SU-DHL-6 (cell line): Measurements from ENCODE around the gene TCAF1.

Experiments
- H2AFZ ChIP-seq: fragments of 200-600 bp; sonication (generic); 2 replicates; pipeline ENCODE4 v1.6.1; 2014; ENCODE audit warnings: low read depth, mild to moderate bottlenecking, moderate library complexity, mixed read lengths, antibody characterized with exemption, low read length; ENCODE audit not compliant: severe bottlenecking
- H3F3A ChIP-seq: fragments of 200-600 bp; shearing (Covaris generic); 2 replicates; pipeline ENCODE4 v1.6.0; 2016; ENCODE audit warnings: antibody characterized with exemption, mild to moderate bottlenecking; ENCODE audit not compliant: insufficient read depth
- H3K27ac ChIP-seq: fragments of 200-600 bp; sonication (generic); 2 replicates; pipeline ENCODE4 v1.5.1; 2016; ENCODE audit warnings: low read depth, mild to moderate bottlenecking, low read length, moderate library complexity, mixed read lengths
- H3K27me3 ChIP-seq: fragments of 200-600 bp; sonication (generic), shearing (Covaris generic); 2 replicates; pipeline ENCODE4 v1.6.0; 2014; ENCODE audit warnings: mild to moderate bottlenecking, low read length
- H3K36me3 ChIP-seq: fragments of 200-600 bp; sonication (generic); 2 replicates; pipeline ENCODE4 v1.6.1; 2014; ENCODE audit warnings: mild to moderate bottlenecking, low read length, mixed read lengths
- H3K4me2 ChIP-seq: fragments of 300-600, 200-600 bp; shearing (Covaris generic), sonication (generic); 2 replicates; pipeline ENCODE4 v1.6.0; 2014; ENCODE audit warnings: low read length, low read depth, mild to moderate bottlenecking; ENCODE audit not compliant: poor library complexity, severe bottlenecking
- H3K4me3 ChIP-seq: fragments of 200-600 bp; sonication (generic); 2 replicates; pipeline ENCODE4 v1.5.1; 2014; ENCODE audit warnings: antibody characterized with exemption, low read length, mild to moderate bottlenecking, mixed read lengths; ENCODE audit not compliant: insufficient read depth, poor library complexity, severe bottlenecking
- H3K79me2 ChIP-seq: fragments of 200-600 bp; sonication (generic); 2 replicates; pipeline ENCODE4 v1.6.1; 2014; ENCODE audit warnings: mild to moderate bottlenecking, low read length, moderate library complexity; ENCODE audit not compliant: insufficient read depth
- H3K9ac ChIP-seq: fragments of 200-600 bp; sonication (generic); 2 replicates; pipeline ENCODE4 v1.7.0; 2014; ENCODE audit warnings: mild to moderate bottlenecking, low read length
- H3K9me2 ChIP-seq: fragments of 200-600 bp; sonication (generic); replicated peaks from 2 replicates; pipeline ENCODE4 v1.6.1; 2014; ENCODE audit warnings: low read length; ENCODE audit not compliant: insufficient read depth
- H3K9me3 ChIP-seq: fragments of 200-600 bp; sonication (generic); 2 replicates; pipeline ENCODE4 v1.6.1; 2014; ENCODE audit warnings: low read length, mixed read lengths; ENCODE audit not compliant: insufficient read depth
- H4K20me1 ChIP-seq: fragments of 200-600 bp; sonication (generic); 2 replicates; pipeline ENCODE4 v1.6.1; 2014; ENCODE audit warnings: low read depth, mild to moderate bottlenecking, antibody characterized with exemption, low read length, moderate library complexity, mixed read lengths
- CTCF ChIP-seq: fragments of 200-600 bp; sonication (generic); IDR thresholded peaks from one replicate; pipeline ENCODE4 v1.5.1; 2017; ENCODE audit warnings: antibody characterized with exemption, mild to moderate bottlenecking, low read length, moderate library complexity; ENCODE audit not compliant: insufficient read depth, poor library complexity, severe bottlenecking
- EZH2phosphoT487 ChIP-seq: fragments of 200-600 bp; sonication (generic), shearing (Covaris generic); conservative IDR thresholded peaks from 2 replicates; pipeline ENCODE4 v1.6.1; 2018; ENCODE audit warnings: mild to moderate bottlenecking, antibody characterized with exemption, low read length, moderate library complexity, mixed read lengths

Gene TCAF1

DNA sequence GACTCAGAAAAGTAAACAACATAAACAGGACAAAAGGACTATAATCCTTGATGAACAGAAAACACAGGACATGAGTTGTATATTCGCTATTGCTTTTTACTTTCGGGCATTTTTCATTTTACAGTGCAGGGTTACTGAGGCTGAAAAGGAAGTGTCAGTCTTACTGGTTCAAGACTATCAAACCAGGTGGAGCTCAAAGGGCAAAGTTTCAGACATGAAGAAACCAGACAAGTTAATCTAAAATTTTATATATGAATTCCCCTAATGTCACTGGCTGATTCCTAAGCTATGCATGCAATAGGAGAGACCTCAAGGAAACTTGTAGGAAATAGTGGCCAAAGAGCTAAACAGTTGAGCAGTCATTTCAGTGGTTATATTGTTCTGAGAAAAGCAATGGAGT lies 11.4 kb downstream of the TCAF1 start:
- Histone ChIP-seq H3K36me3 (no peaks in the 10 kb centered on the region), H3K4me3 (no peak overlapping the region), H3K27me3 (no peaks in the 10 kb centered on the region), H3K79me2 (no peaks in the 10 kb centered on the region), H3F3A (no peaks in the 10 kb centered on the region), H4K20me1 (no peaks in the 10 kb centered on the region), H3K9me3 (no peaks in the 10 kb centered on the region), H3K4me2 (no peak overlapping the region), H3K9ac (no peak overlapping the region), H3K9me2 (no peaks in the 10 kb centered on the region), H2AFZ (no peak overlapping the region), H3K27ac (no peak overlapping the region)
- no peak for TF ChIP-seq EZH2phosphoT487
- TF ChIP-seq CTCF: no peak

- no peaks in the 10 kb centered on the region for H3K9me3 ChIP-seq
- H3K9me2 ChIP-seq: no peaks in the 10 kb centered on the region
- H3K79me2 ChIP-seq: no peaks in the 10 kb centered on the region
- H3K4me3 ChIP-seq: no peak overlapping the region
- H4K20me1 ChIP-seq: no peaks in the 10 kb centered on the region
- H3K27me3 ChIP-seq: no peaks in the 10 kb centered on the region
- no peak overlapping the region for H3K4me2 ChIP-seq
- no peak overlapping the region for H2AFZ ChIP-seq
- H3K9ac ChIP-seq: no peak overlapping the region
- no peaks in the 10 kb centered on the region for H3F3A ChIP-seq
- no peaks in the 10 kb centered on the region for H3K36me3 ChIP-seq
- TF ChIP-seq CTCF: no peak
- no peak for TF ChIP-seq EZH2phosphoT487
- no peak overlapping the region for H3K27ac ChIP-seq
Measured at GRCh38 chr7:143889068-143889467, 12.9 kb downstream of the TCAF1 start.

DNA sequence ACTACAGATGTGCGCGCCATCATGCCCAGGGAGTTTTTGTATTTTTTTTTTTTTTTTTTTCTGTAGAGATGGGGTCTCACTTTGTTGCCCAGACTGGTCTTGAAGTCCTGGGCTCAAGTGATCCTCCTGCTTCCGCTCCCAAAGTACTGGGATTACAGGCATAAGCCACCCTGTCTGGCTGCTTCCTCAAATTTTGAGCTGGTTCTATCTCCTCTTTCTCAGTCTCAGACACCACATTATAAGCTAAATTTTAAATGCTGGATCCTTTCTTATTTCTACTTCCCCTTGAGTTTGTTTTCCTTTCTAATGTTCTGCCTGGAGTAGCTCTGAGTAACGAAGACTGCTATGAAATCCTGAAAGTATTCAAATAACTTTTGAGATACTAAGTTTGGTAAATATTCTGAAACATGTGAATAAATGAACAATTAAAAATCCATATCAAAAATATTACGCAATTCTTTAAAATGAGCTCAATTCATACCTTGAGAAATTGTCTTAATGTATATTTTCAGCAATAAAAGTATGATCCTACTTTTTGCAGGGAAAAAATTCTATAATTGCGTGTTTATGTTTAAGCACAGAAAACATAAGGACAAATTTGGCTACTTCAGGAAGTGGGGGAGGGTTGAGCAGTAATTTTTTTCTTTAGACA lies 15.0 kb downstream of the TCAF1 start:
- no peak overlapping the region for H3K4me2 ChIP-seq
- no peak overlapping the region for H3K27ac ChIP-seq
- H4K20me1 ChIP-seq: no peaks in the 10 kb centered on the region
- TF ChIP-seq CTCF: no peak
- no peak for TF ChIP-seq EZH2phosphoT487
- no peak overlapping the region for H2AFZ ChIP-seq
- no peaks in the 10 kb centered on the region for H3K36me3 ChIP-seq
- no peak overlapping the region for H3K9ac ChIP-seq
- no peaks in the 10 kb centered on the region for H3K27me3 ChIP-seq
- H3K4me3 ChIP-seq: no peak overlapping the region
- no peaks in the 10 kb centered on the region for H3K9me3 ChIP-seq
- no peaks in the 10 kb centered on the region for H3F3A ChIP-seq
- H3K79me2 ChIP-seq: no peaks in the 10 kb centered on the region
- H3K9me2 ChIP-seq: no peaks in the 10 kb centered on the region
